ENCODE measurements around the gene CHD5.

Gene CHD5

DNA sequence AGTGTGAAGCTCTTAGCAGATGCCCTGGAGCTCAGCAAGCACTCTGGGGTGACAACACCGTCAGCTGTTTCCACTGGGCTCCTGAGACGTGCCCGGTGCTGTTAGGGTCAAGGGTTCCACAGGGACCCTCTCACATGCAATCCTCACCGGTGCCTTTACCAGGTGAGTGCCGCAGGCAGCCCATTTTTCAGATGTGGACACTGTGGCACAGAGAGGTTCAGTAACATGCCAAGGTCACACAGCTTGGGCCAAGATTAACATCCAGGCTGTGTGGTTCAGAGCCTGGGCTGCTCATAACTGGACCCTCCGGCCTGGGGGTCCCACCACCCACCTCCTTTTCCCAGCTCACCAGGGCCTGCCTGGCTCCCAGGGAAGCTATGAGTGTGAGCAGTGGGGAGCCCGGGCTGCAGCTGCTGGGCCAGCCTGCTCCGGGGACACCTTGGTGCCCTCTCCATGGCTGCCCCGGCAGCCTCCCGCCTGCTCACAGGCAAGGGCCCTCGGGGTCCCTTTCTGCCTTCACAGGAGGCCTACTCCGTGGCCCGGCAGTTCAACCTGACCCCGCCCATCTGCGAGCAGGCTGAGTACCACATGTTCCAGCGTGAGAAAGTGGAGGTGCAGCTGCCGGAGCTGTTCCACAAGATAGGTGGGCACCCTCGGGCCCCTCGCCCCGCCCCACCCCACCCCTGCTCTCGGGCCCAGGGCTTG lies 85.2 kb downstream of the CHD5 start:
- H3K4me2 ChIP-seq (ENCODE audit: low read length), result no peak overlapping the region
- no peaks in the 10 kb centered on the region for H3K9me3 ChIP-seq (ENCODE audit: control insufficient read depth, low read length)
- H2AFZ ChIP-seq, result no peak overlapping the region
- H3K27me3 ChIP-seq (ENCODE audit: control insufficient read depth, insufficient read depth, low read length), result no peaks in the 10 kb centered on the region
- no peaks in the 10 kb centered on the region for H3K36me3 ChIP-seq (ENCODE audit: control insufficient read depth, insufficient read depth, low read length)
- no peak overlapping the region for H3K4me3 ChIP-seq (ENCODE audit: low read depth, low read length)
- H3K9ac ChIP-seq, result no peak overlapping the region
- H3K79me2 ChIP-seq, result no peaks in the 10 kb centered on the region
- TF ChIP-seq, protein P1, sequence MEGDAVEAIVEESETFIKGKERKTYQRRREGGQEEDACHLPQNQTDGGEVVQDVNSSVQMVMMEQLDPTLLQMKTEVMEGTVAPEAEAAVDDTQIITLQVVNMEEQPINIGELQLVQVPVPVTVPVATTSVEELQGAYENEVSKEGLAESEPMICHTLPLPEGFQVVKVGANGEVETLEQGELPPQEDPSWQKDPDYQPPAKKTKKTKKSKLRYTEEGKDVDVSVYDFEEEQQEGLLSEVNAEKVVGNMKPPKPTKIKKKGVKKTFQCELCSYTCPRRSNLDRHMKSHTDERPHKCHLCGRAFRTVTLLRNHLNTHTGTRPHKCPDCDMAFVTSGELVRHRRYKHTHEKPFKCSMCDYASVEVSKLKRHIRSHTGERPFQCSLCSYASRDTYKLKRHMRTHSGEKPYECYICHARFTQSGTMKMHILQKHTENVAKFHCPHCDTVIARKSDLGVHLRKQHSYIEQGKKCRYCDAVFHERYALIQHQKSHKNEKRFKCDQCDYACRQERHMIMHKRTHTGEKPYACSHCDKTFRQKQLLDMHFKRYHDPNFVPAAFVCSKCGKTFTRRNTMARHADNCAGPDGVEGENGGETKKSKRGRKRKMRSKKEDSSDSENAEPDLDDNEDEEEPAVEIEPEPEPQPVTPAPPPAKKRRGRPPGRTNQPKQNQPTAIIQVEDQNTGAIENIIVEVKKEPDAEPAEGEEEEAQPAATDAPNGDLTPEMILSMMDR (IDR thresholded peaks at IDR 0.05), result no peak
- H3K4me1 ChIP-seq, result no peaks in the 10 kb centered on the region
- H3K27ac ChIP-seq, result no peak overlapping the region

DNA sequence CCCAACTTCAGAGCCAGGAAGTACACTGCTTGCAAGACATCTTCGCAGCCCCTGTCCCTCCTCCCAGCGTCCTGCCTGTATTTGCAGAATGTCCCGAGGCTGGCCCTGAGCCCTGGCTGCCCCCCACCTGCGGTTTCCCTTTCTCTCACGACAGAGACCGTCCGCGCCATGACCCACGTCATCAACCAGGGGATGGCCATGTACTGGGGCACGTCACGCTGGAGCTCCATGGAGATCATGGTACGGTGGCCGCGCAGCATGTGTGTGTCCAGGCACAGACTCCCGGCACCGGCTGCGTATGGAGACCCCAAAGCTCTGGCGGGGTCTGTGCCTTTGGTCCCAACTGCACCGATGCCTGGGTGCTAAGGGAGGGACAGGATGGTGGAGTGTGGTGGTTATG lies 85.9 kb downstream of the CHD5 start:
- Histone ChIP-seq H3K36me3 (ENCODE audit: control insufficient read depth, insufficient read depth, low read length) (no peaks in the 10 kb centered on the region), H3K4me1 (no peaks in the 10 kb centered on the region), H3K9ac (no peak overlapping the region), H2AFZ (no peak overlapping the region), H3K9me3 (ENCODE audit: control insufficient read depth, low read length) (no peaks in the 10 kb centered on the region), H3K27ac (no peak overlapping the region), H3K4me2 (ENCODE audit: low read length) (no peak overlapping the region), H3K79me2 (no peaks in the 10 kb centered on the region), H3K4me3 (ENCODE audit: low read depth, low read length) (no peak overlapping the region), H3K27me3 (ENCODE audit: control insufficient read depth, insufficient read depth, low read length) (no peaks in the 10 kb centered on the region)
- TF ChIP-seq, protein P1 (IDR thresholded peaks at IDR 0.05), result no peak

DNA sequence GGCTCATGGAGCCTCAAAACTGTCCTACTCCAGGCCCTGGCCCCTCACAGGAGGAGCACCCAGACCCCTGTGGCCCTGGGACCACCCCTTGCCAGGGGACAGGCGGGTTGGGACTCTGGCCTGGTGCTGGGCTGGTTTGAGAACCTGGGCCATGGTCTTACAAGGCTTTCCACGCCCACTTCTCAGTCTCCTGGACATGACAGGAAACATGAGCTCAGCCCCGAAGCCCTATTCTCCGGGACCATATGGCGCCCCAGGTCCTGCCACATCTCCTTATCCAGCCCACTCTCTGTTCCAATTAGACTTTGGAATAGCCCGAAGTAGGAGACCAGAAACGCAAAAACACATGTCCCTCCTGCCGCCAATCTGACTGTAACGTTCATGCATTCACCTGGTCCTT lies 86.5 kb downstream of the CHD5 start:
- Histone ChIP-seq H3K27ac (no peak overlapping the region), H3K9ac (no peak overlapping the region), H2AFZ (no peak overlapping the region), H3K27me3 (ENCODE audit: control insufficient read depth, insufficient read depth, low read length) (no peaks in the 10 kb centered on the region), H3K36me3 (ENCODE audit: control insufficient read depth, insufficient read depth, low read length) (no peaks in the 10 kb centered on the region), H3K79me2 (no peaks in the 10 kb centered on the region), H3K4me2 (ENCODE audit: low read length) (no peak overlapping the region), H3K4me3 (ENCODE audit: low read depth, low read length) (no peak overlapping the region), H3K9me3 (ENCODE audit: control insufficient read depth, low read length) (no peaks in the 10 kb centered on the region), H3K4me1 (no peaks in the 10 kb centered on the region)
- TF ChIP-seq, protein P1 (IDR thresholded peaks at IDR 0.05), result no peak

DNA sequence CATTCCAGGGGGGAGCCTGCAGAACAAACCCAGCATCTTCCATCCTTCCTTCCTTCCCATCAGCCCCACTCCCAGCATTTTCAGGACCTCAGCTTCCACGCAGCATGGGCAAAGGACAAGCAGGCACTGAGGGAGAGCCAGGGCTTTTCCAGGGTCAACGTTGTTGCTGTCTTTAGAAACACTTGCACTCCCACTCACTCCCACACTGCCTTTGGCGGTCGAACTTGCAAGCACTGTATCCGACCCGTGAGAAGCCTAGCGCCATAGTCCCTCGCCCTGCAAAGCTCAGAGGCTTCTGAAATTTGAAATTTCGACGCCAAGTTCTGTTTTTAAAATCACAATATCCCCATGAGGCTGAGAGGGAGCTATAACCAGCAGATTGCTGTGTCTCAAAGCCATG lies 87.0 kb downstream of the CHD5 start:
- TF ChIP-seq, protein P1 (IDR thresholded peaks at IDR 0.05), result no peak
- H3K27ac ChIP-seq, result no peak overlapping the region
- no peaks in the 10 kb centered on the region for H3K4me1 ChIP-seq
- no peak overlapping the region for H3K4me2 ChIP-seq (ENCODE audit: low read length)
- no peaks in the 10 kb centered on the region for H3K36me3 ChIP-seq (ENCODE audit: control insufficient read depth, insufficient read depth, low read length)
- H3K9me3 ChIP-seq (ENCODE audit: control insufficient read depth, low read length), result no peaks in the 10 kb centered on the region
- no peak overlapping the region for H3K4me3 ChIP-seq (ENCODE audit: low read depth, low read length)
- H3K9ac ChIP-seq, result no peak overlapping the region
- H3K79me2 ChIP-seq, result no peaks in the 10 kb centered on the region
- H3K27me3 ChIP-seq (ENCODE audit: control insufficient read depth, insufficient read depth, low read length), result no peaks in the 10 kb centered on the region
- no peak overlapping the region for H2AFZ ChIP-seq

DNA sequence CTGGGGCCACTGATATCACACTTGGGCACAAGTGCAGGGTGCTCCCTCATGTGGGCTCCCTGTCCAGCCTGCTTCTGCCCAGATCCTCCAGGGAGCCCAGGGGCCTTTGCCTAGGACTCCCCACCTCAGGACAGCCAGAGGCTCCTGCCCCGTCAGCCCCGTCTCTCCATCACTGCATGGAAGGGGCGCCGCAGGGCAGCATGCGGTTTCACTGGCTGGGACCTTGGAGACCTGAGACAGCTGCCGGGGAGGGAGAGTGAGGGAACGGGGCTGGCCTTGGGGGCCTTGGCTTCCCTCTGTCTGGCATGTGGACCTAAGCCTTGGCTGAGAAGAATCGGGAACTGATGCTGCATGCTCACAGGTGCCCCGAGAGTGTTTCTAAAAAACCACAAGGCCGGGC lies 87.9 kb downstream of the CHD5 start:
- no peak overlapping the region for H3K9ac ChIP-seq
- H3K4me1 ChIP-seq, result no peaks in the 10 kb centered on the region
- no peaks in the 10 kb centered on the region for H3K36me3 ChIP-seq (ENCODE audit: control insufficient read depth, insufficient read depth, low read length)
- no peak overlapping the region for H3K27ac ChIP-seq
- no peaks in the 10 kb centered on the region for H3K27me3 ChIP-seq (ENCODE audit: control insufficient read depth, insufficient read depth, low read length)
- no peak overlapping the region for H3K4me2 ChIP-seq (ENCODE audit: low read length)
- H3K9me3 ChIP-seq (ENCODE audit: control insufficient read depth, low read length), result no peaks in the 10 kb centered on the region
- TF ChIP-seq, protein P1 (IDR thresholded peaks at IDR 0.05), result no peak
- H3K79me2 ChIP-seq, result no peaks in the 10 kb centered on the region
- no peak overlapping the region for H3K4me3 ChIP-seq (ENCODE audit: low read depth, low read length)
- no peak overlapping the region for H2AFZ ChIP-seq

All from parathyroid adenoma (tissue), 2 donors.